HepG2 (cell line): Measurements from ENCODE around the gene USP19. TPM values are rescaled to one million over a fixed set of nuclear protein-coding genes. Genes with fewer than 3 reads are reported as not detected.
A peak's percentile ranks its signal among the peaks of the same experiment; 100 is the strongest.

Experiments used
- BRD4 ChIP-seq: sonication (generic); formaldehyde crosslinking; IDR thresholded peaks from 2 replicates; pipeline ENCODE4 v1.4.0; 2020; ENCODE audit warnings: missing genetic modification reagents
- CCDC6 ChIP-seq: sonication (generic); formaldehyde crosslinking; IDR thresholded peaks from 2 replicates; pipeline ENCODE4 v1.8.1; 2022; ENCODE audit warnings: mild to moderate bottlenecking, missing genetic modification reagents, moderate library complexity
- ETV5 ChIP-seq: IDR thresholded peaks from 2 replicates; pipeline ENCODE4 v1.6.1; 2018; ENCODE audit warnings: missing biosample characterization, missing genetic modification reagents, inconsistent platforms, borderline replicate concordance
- ETV6 ChIP-seq: sonication (generic); formaldehyde crosslinking; conservative IDR thresholded peaks from 2 replicates; pipeline ENCODE4 v1.4.0; 2020; ENCODE audit warnings: missing genetic modification reagents
- MED8 ChIP-seq: sonication (generic); formaldehyde crosslinking; IDR thresholded peaks from 2 replicates; pipeline ENCODE4 v1.8.1; 2023; ENCODE audit warnings: mild to moderate bottlenecking, missing genetic modification reagents; ENCODE audit not compliant: insufficient replicate concordance
- NFE2 ChIP-seq: sonication (generic); formaldehyde crosslinking; IDR thresholded peaks from 2 replicates; pipeline ENCODE4 v1.4.0; 2020; ENCODE audit warnings: missing genetic modification reagents
- NFE2L2 ChIP-seq: fragments of 150-350 bp; IDR thresholded peaks from 2 replicates; pipeline ENCODE4 v1.6.1; 2014; ENCODE audit warnings: low read length
- RARA ChIP-seq: IDR thresholded peaks from 2 replicates; pipeline ENCODE4 v1.6.1; 2016; ENCODE audit warnings: missing genetic modification reagents, missing compliant biosample characterization
- SNAI1 ChIP-seq: sonication (generic); formaldehyde crosslinking; IDR thresholded peaks from 2 replicates; pipeline ENCODE4 v1.5.0; 2020; ENCODE audit warnings: mild to moderate bottlenecking, missing genetic modification reagents, borderline replicate concordance
- SNRNP70 ChIP-seq: fragments of 200-400 bp; formaldehyde crosslinking; IDR thresholded peaks from 2 replicates; pipeline ENCODE4 v1.6.1; 2017; ENCODE audit warnings: mild to moderate bottlenecking, low read depth, low read length, moderate library complexity
- SP4 ChIP-seq: sonication (generic); formaldehyde crosslinking; IDR thresholded peaks from 2 replicates; pipeline ENCODE4 v1.8.1; 2023; ENCODE audit warnings: mild to moderate bottlenecking, missing genetic modification reagents
- YEATS2 ChIP-seq: sonication (generic); formaldehyde crosslinking; IDR thresholded peaks from 2 replicates; pipeline ENCODE4 v1.4.0; 2020; ENCODE audit warnings: missing genetic modification reagents, borderline replicate concordance
- ZNF546 ChIP-seq: sonication (generic); formaldehyde crosslinking; conservative IDR thresholded peaks from 2 replicates; pipeline ENCODE4 v1.8.1; 2023; ENCODE audit warnings: mild to moderate bottlenecking, missing genetic modification reagents
- ZNF577 ChIP-seq: sonication (generic); formaldehyde crosslinking; IDR thresholded peaks from 2 replicates; pipeline ENCODE4 v1.4.0; 2020; ENCODE audit warnings: mild to moderate bottlenecking, low read depth, missing genetic modification reagents, borderline replicate concordance
- ZNF746 ChIP-seq: sonication (generic); formaldehyde crosslinking; IDR thresholded peaks from 2 replicates; pipeline ENCODE4 v1.8.0; 2022; ENCODE audit warnings: mild to moderate bottlenecking, missing genetic modification reagents
- ZNF781 ChIP-seq: sonication (generic); formaldehyde crosslinking; IDR thresholded peaks from 2 replicates; pipeline ENCODE4 v1.5.1; 2020; ENCODE audit warnings: borderline replicate concordance, mild to moderate bottlenecking, missing genetic modification reagents; ENCODE audit errors: not compliant biosample characterization
- polyA plus RNA-seq, 8 experiments: library from polyadenylated mRNA; depleted of rRNA in 3 of 8; stranded (reverse) in 7 of 8; unstranded in 1 of 8; fragments of >200 nt; fragmentation: Illumina TruSeq in 4 of 8; extraction: Trizol in 4 of 8; gene quantifications; 2 replicates each; pipeline versions ENCODE4 v1.2.1 to v1.2.3, GENCODE V29; 2011 to 2016; ENCODE audit warnings: low read depth in 4 of 8, missing spikeins in 1 of 8, mixed read lengths in 1 of 8; ENCODE audit not compliant: insufficient read depth in 1 of 8
- total RNA-seq, 5 experiments: library from RNA; depleted of rRNA; stranded (reverse); fragments of >200 nt; fragmentation: Illumina TruSeq; extraction: Trizol; gene quantifications; 2 replicates each; pipeline ENCODE4 v1.2.3, GENCODE V29; 2016; ENCODE audit warnings: low read depth in 1 of 5
- TF ChIP-seq, protein P1 (sequence below): sonication (generic); formaldehyde crosslinking; IDR thresholded peaks from 2 replicates; pipeline ENCODE4 v1.5.1; 2020; ENCODE audit warnings: missing genetic modification reagents, mild to moderate bottlenecking, borderline replicate concordance
- TF ChIP-seq, protein P2 (sequence below): sonication (generic); formaldehyde crosslinking; IDR thresholded peaks from 2 replicates; pipeline ENCODE4 v1.5.1; 2020; ENCODE audit warnings: missing genetic modification reagents, mild to moderate bottlenecking, borderline replicate concordance
- TF ChIP-seq, protein P3 (sequence below): sonication (generic); formaldehyde crosslinking; IDR thresholded peaks from 2 replicates; pipeline ENCODE4 v1.5.0; 2020; ENCODE audit warnings: mild to moderate bottlenecking, missing genetic modification reagents
- TF ChIP-seq, protein P4 (sequence below): sonication (generic); formaldehyde crosslinking; IDR thresholded peaks from 2 replicates; pipeline ENCODE4 v1.4.0; 2020; ENCODE audit warnings: low read depth, mild to moderate bottlenecking, missing genetic modification reagents
- TF ChIP-seq, protein P5 (sequence below): sonication (generic); formaldehyde crosslinking; IDR thresholded peaks from 2 replicates; pipeline ENCODE4 v1.4.0; 2020; ENCODE audit warnings: missing genetic modification reagents

Gene USP19
- total and polyA plus RNA-seq, 2 of the 13 experiments (the other 11 are each of a cell fraction or from before 2014, with no cell fraction given): 28.3 to 31.7 TPM

DNA sequence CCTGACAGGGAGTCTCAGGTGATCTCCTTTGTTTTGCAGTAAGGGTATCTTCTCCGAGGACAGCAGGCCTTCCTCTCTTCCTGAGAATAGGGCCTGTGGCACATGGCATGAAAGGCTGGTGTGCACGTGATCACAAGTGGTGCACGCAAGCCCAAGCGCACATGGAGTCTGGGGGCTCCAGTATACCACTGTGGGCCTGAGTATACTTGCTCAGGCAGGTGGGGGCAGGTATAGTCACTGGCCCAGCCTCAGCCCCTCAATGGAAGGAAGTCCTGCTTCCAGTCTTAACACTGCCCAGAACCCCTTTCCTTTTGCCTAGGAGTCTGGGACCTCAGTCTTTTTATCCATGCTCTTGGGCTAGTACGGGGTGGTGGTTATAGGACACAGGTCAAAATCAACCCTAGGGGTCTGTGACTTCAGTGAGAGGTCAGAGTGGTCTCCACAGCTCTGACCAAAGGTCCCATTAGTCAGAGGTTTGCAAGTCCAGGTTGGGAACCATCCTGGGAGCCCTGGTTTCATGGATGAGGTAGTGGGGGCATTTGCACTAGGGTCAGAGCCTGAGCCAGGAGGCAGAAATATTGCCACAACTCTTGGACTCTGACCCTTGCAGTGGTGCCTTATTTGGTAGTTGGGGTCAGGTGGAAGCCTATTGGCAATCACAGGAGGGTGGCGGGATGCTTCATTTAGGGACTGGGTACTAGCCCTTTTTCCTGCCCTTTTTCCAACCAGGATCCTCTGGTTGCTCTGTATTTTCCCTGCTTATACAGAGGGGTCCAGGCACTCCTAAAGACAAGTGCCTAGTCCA, 46.3 kb upstream of the USP19 start (continued):
- TF ChIP-seq, protein P1, sequence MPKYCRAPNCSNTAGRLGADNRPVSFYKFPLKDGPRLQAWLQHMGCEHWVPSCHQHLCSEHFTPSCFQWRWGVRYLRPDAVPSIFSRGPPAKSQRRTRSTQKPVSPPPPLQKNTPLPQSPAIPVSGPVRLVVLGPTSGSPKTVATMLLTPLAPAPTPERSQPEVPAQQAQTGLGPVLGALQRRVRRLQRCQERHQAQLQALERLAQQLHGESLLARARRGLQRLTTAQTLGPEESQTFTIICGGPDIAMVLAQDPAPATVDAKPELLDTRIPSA (CRISPR knock-in tag): no peak
- TF ChIP-seq ZNF781 (CRISPR knock-in tag): peak; percentile 54
- no peak for TF ChIP-seq CCDC6
- no peak for TF ChIP-seq NFE2
- TF ChIP-seq YEATS2 (CRISPR knock-in tag): no peak
- TF ChIP-seq, protein P2, sequence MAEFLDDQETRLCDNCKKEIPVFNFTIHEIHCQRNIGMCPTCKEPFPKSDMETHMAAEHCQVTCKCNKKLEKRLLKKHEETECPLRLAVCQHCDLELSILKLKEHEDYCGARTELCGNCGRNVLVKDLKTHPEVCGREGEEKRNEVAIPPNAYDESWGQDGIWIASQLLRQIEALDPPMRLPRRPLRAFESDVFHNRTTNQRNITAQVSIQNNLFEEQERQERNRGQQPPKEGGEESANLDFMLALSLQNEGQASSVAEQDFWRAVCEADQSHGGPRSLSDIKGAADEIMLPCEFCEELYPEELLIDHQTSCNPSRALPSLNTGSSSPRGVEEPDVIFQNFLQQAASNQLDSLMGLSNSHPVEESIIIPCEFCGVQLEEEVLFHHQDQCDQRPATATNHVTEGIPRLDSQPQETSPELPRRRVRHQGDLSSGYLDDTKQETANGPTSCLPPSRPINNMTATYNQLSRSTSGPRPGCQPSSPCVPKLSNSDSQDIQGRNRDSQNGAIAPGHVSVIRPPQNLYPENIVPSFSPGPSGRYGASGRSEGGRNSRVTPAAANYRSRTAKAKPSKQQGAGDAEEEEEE: no peak
- no peak for TF ChIP-seq SNRNP70
- TF ChIP-seq SNAI1: no peak
- peak; percentile 25; the same call in 1 of the 2 replicates for TF ChIP-seq ZNF746
- no peak for TF ChIP-seq BRD4
- TF ChIP-seq ETV6 (CRISPR knock-in tag): no peak
- no peak; the same call in 1 of the 2 replicates for TF ChIP-seq ZNF546 (CRISPR knock-in tag)
- no peak for TF ChIP-seq ETV5 (CRISPR knock-in tag)
- TF ChIP-seq MED8 (CRISPR knock-in tag): no peak
- TF ChIP-seq, protein P3, sequence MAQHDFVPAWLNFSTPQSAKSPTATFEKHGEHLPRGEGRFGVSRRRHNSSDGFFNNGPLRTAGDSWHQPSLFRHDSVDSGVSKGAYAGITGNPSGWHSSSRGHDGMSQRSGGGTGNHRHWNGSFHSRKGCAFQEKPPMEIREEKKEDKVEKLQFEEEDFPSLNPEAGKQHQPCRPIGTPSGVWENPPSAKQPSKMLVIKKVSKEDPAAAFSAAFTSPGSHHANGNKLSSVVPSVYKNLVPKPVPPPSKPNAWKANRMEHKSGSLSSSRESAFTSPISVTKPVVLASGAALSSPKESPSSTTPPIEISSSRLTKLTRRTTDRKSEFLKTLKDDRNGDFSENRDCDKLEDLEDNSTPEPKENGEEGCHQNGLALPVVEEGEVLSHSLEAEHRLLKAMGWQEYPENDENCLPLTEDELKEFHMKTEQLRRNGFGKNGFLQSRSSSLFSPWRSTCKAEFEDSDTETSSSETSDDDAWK: no peak
- TF ChIP-seq, protein P4, sequence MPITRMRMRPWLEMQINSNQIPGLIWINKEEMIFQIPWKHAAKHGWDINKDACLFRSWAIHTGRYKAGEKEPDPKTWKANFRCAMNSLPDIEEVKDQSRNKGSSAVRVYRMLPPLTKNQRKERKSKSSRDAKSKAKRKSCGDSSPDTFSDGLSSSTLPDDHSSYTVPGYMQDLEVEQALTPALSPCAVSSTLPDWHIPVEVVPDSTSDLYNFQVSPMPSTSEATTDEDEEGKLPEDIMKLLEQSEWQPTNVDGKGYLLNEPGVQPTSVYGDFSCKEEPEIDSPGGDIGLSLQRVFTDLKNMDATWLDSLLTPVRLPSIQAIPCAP (CRISPR knock-in tag): no peak
- TF ChIP-seq SP4 (CRISPR knock-in tag): no peak
- no peak for TF ChIP-seq ZNF577 (CRISPR knock-in tag)
- TF ChIP-seq, protein P5, sequence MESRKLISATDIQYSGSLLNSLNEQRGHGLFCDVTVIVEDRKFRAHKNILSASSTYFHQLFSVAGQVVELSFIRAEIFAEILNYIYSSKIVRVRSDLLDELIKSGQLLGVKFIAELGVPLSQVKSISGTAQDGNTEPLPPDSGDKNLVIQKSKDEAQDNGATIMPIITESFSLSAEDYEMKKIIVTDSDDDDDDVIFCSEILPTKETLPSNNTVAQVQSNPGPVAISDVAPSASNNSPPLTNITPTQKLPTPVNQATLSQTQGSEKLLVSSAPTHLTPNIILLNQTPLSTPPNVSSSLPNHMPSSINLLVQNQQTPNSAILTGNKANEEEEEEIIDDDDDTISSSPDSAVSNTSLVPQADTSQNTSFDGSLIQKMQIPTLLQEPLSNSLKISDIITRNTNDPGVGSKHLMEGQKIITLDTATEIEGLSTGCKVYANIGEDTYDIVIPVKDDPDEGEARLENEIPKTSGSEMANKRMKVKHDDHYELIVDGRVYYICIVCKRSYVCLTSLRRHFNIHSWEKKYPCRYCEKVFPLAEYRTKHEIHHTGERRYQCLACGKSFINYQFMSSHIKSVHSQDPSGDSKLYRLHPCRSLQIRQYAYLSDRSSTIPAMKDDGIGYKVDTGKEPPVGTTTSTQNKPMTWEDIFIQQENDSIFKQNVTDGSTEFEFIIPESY (CRISPR knock-in tag): no peak
- TF ChIP-seq NFE2L2: no peak
- TF ChIP-seq RARA (CRISPR knock-in tag): no peak; the same call in 1 of the 2 replicates
